OCI-LY1 (cell line): ENCODE measurements around the gene DUSP12.

Experiments used
- CTCF ChIP-seq: fragments of 200-600 bp; sonication (generic), shearing (Covaris generic); IDR thresholded peaks from 2 replicates; pipeline ENCODE4 v1.5.1; 2017; ENCODE audit warnings: mild to moderate bottlenecking, antibody characterized with exemption, low read length, moderate library complexity, mixed read lengths
- EZH2 ChIP-seq: fragments of 200-600 bp; sonication (generic), shearing (Covaris generic); IDR thresholded peaks from 2 replicates; pipeline ENCODE4 v1.8.0; 2017; ENCODE audit warnings: borderline replicate concordance, mixed run types, mild to moderate bottlenecking, antibody characterized with exemption, low read length, moderate library complexity, mixed read lengths

DNA sequence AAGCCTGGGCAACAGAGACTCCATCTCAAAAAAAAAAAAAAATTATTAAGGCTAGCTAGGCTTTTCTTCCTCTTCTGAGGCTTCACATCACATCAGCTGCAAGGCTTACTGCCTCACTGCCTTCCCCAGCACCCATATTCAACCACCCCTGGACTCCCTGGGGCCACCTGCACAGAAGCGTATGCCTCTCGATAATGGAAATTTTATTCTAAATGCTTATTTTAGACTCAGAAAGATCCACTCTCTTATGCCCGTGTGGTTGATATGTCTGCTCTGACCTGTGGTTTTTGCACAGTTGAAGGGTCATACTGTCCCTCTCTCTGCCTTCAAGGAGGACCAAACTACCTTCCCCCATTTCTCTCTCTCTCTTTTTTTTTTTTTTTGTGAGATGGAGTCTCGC, 44.0 kb upstream of the DUSP12 start:
- no peak for TF ChIP-seq CTCF
- no peak for TF ChIP-seq EZH2
